Measurements from ENCODE around the gene SYTL3.

DNA sequence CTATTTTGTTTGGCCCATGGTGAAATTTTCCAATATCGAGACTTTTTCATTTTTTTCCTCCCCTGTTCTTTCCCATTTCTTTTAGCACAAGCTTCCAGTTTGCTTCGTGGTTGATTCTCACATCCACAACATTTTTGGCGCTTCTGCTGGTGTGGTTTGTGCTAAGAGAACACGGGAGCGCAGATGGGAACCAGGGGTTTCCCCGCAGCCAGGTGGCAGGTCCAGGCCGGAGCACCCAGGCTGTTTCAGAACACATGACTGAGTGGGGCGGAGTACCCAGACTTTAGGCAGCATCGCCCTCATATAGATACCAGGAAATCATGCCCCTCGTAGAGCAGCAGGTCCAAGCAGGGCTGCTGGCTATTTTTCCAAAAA is 58.0 kb downstream of the SYTL3 start:
- no peak for TF ChIP-seq CTCF (IDR thresholded peaks at IDR 0.05)
- TF ChIP-seq POLR2A (IDR thresholded peaks at IDR 0.05): no peak
- TF ChIP-seq EP300 (IDR thresholded peaks at IDR 0.05): no peak
- no peak for TF ChIP-seq POLR2AphosphoS5 (IDR thresholded peaks at IDR 0.05)
